ENCODE data around the gene CIAO1. TPM values are rescaled to one million over a fixed set of nuclear protein-coding genes. Genes with fewer than 3 reads are reported as not detected.
A peak's percentile ranks its signal among the peaks of the same experiment; 100 is the strongest.
"Not testable (repeated sequence)": the region's sequence is repeated elsewhere in the genome, so short reads cannot be mapped to it uniquely, and the experiment has no call there.

The CIAO1 gene
- total RNA-seq, 1 donor from 2014 or later = 69.7 TPM

GRCh38 chr2:96252526-96252925 lies 13.5 kb upstream of the CIAO1 start:
- Mint-ChIP-seq H3K4me1 (ENCODE audit: unreplicated experiment) (peaks cover 27% of the 10 kb centered on the region), H3K9me3 (no peaks in the 10 kb centered on the region), H3K4me3 (no peak overlapping the region), H3K36me3 (peaks cover 17% of the 10 kb centered on the region), H3K27me3 (no peaks in the 10 kb centered on the region), H3K27ac (no peak overlapping the region)
- no peak for TF ChIP-seq CTCF (conservative IDR thresholded peaks at IDR 0.05)
- DNase-seq (ENCODE audit: extremely low spot score, unreplicated experiment) = no peak

- Mint-ChIP-seq H3K9me3 (no peaks in the 10 kb centered on the region), H3K36me3 (peaks cover 17% of the 10 kb centered on the region), H3K27me3 (no peaks in the 10 kb centered on the region), H3K4me3 (no peak overlapping the region), H3K4me1 (ENCODE audit: unreplicated experiment) (peaks cover 22% of the 10 kb centered on the region), H3K27ac (no peak overlapping the region)
- TF ChIP-seq CTCF (conservative IDR thresholded peaks at IDR 0.05) = no peak
- no peak for DNase-seq (ENCODE audit: extremely low spot score, unreplicated experiment)
These were observed 13.0 kb upstream of the CIAO1 start for GRCh38 chr2:96253006-96253405.

GRCh38 chr2:96254571-96254970 lies 11.5 kb upstream of the CIAO1 start:
- no peak overlapping the region for H3K4me3 Mint-ChIP-seq
- no peak for TF ChIP-seq CTCF (conservative IDR thresholded peaks at IDR 0.05)
- no peaks in the 10 kb centered on the region for H3K27me3 Mint-ChIP-seq
- H3K9me3 Mint-ChIP-seq = no peaks in the 10 kb centered on the region
- H3K4me1 Mint-ChIP-seq (ENCODE audit: unreplicated experiment) = peaks cover 21% of the 10 kb centered on the region
- H3K27ac Mint-ChIP-seq = no peak overlapping the region
- peaks cover 17% of the 10 kb centered on the region for H3K36me3 Mint-ChIP-seq
- no peak for DNase-seq (ENCODE audit: extremely low spot score, unreplicated experiment)

- TF ChIP-seq CTCF (conservative IDR thresholded peaks at IDR 0.05) = no peak
- Mint-ChIP-seq H3K27me3 (no peaks in the 10 kb centered on the region), H3K36me3 (peaks cover 22% of the 10 kb centered on the region), H3K4me3 (no peak overlapping the region), H3K4me1 (ENCODE audit: unreplicated experiment) (peaks cover 21% of the 10 kb centered on the region), H3K27ac (no peak overlapping the region), H3K9me3 (no peaks in the 10 kb centered on the region)
- DNase-seq (ENCODE audit: extremely low spot score, unreplicated experiment) = no peak
These were observed 9.4 kb upstream of the CIAO1 start for GRCh38 chr2:96256611-96257113.

- peaks cover 14% of the 10 kb centered on the region for H3K4me1 Mint-ChIP-seq (ENCODE audit: unreplicated experiment)
- H3K9me3 Mint-ChIP-seq; DNase-seq (ENCODE audit: extremely low spot score, unreplicated experiment); H3K27ac Mint-ChIP-seq; H3K4me3 Mint-ChIP-seq; H3K27me3 Mint-ChIP-seq: not testable (repeated sequence)
- peaks cover 18% of the 10 kb centered on the region for H3K36me3 Mint-ChIP-seq
These were observed 8.3 kb upstream of the CIAO1 start for GRCh38 chr2:96257744-96258143.

GRCh38 chr2:96258166-96259022 lies 7.6 kb upstream of the CIAO1 start:
- Mint-ChIP-seq H3K4me1 (ENCODE audit: unreplicated experiment) (peaks cover 14% of the 10 kb centered on the region), H3K36me3 (peaks cover 16% of the 10 kb centered on the region), H3K27me3 (no peaks in the 10 kb centered on the region), H3K27ac (peak overlapping the region; percentile 96), H3K9me3 (no peaks in the 10 kb centered on the region), H3K4me3 (no peak overlapping the region)
- TF ChIP-seq CTCF (conservative IDR thresholded peaks at IDR 0.05) = no peak
- DNase-seq (ENCODE audit: extremely low spot score, unreplicated experiment) = no peak
